Measurements from ENCODE around the gene SLC24A5. TPM values are rescaled to one million over a fixed set of nuclear protein-coding genes. Genes with fewer than 3 reads are reported as not detected.

Gene SLC24A5
- total and polyA plus RNA-seq, 2 experiments from 2014 or later, result not detected

- WGBS (ENCODE audit: low lambda C conversion rate, missing lambda C conversion rate), result 78% methylated on average over 2 of the region's 2 CpGs
- Histone ChIP-seq H3K4me3 (no peak overlapping the region), H3K36me3 (replicated peaks; ENCODE audit: insufficient read depth, low read depth) (no peaks in the 10 kb centered on the region), H3K4me1 (ENCODE audit: insufficient read depth) (no peaks in the 10 kb centered on the region), H3K9me2 (replicated peaks; ENCODE audit: insufficient read depth) (no peaks in the 10 kb centered on the region), H3K4me2 (no peak overlapping the region), H2AFZ (no peak overlapping the region), H3K27ac (no peak overlapping the region), H3K79me2 (no peaks in the 10 kb centered on the region), H4K20me1 (ENCODE audit: insufficient read depth, poor library complexity, severe bottlenecking) (no peaks in the 10 kb centered on the region), H3K27me3 (no peaks in the 10 kb centered on the region), H3K9me3 (ENCODE audit: low read depth) (no peaks in the 10 kb centered on the region)
- no peak for DNase-seq (ENCODE audit: low spot score)
- TF ChIP-seq, protein P1, sequence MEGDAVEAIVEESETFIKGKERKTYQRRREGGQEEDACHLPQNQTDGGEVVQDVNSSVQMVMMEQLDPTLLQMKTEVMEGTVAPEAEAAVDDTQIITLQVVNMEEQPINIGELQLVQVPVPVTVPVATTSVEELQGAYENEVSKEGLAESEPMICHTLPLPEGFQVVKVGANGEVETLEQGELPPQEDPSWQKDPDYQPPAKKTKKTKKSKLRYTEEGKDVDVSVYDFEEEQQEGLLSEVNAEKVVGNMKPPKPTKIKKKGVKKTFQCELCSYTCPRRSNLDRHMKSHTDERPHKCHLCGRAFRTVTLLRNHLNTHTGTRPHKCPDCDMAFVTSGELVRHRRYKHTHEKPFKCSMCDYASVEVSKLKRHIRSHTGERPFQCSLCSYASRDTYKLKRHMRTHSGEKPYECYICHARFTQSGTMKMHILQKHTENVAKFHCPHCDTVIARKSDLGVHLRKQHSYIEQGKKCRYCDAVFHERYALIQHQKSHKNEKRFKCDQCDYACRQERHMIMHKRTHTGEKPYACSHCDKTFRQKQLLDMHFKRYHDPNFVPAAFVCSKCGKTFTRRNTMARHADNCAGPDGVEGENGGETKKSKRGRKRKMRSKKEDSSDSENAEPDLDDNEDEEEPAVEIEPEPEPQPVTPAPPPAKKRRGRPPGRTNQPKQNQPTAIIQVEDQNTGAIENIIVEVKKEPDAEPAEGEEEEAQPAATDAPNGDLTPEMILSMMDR (IDR thresholded peaks at IDR 0.05; ENCODE audit: poor library complexity), result no peak
- no peak for TF ChIP-seq EZH2 (IDR thresholded peaks at IDR 0.05; ENCODE audit: borderline replicate concordance)
- no peak for TF ChIP-seq EZH2phosphoT487 (IDR thresholded peaks at IDR 0.05; ENCODE audit: low read depth, severe bottlenecking, unreplicated experiment)
Measured at GRCh38 chr15:48090115-48090514, 30.7 kb upstream of the SLC24A5 start.

DNA sequence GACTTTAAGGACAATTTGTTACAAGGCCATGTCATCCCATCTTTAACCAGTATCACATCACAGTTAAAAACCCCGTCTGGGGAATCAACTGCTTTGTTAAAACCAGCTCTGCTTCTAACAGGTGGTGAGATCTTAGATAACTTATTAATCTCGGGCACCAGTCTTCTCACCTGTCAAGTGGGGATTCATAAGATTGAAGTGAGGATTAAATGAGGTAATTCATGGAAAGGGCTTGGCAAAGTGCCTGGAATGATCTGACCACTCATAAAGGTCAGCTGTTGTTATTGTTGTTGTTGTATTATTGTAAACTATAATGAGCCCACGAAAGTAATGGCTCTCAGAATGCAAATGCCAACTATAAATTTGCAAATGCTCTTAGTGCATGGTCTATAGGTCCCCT is 30.1 kb upstream of the SLC24A5 start:
- Histone ChIP-seq H3K9me3 (ENCODE audit: low read depth) (no peaks in the 10 kb centered on the region), H3K4me2 (no peak overlapping the region), H3K4me1 (ENCODE audit: insufficient read depth) (no peaks in the 10 kb centered on the region), H3K79me2 (no peaks in the 10 kb centered on the region), H2AFZ (no peak overlapping the region), H3K9me2 (replicated peaks; ENCODE audit: insufficient read depth) (no peaks in the 10 kb centered on the region), H4K20me1 (ENCODE audit: insufficient read depth, poor library complexity, severe bottlenecking) (no peaks in the 10 kb centered on the region), H3K27me3 (no peaks in the 10 kb centered on the region), H3K27ac (no peak overlapping the region), H3K36me3 (replicated peaks; ENCODE audit: insufficient read depth, low read depth) (no peaks in the 10 kb centered on the region), H3K4me3 (no peak overlapping the region)
- DNase-seq (ENCODE audit: low spot score), result no peak
- WGBS (ENCODE audit: low lambda C conversion rate, missing lambda C conversion rate), result 47% methylated on average over 3 of the region's 3 CpGs
- TF ChIP-seq EZH2phosphoT487 (IDR thresholded peaks at IDR 0.05; ENCODE audit: low read depth, severe bottlenecking, unreplicated experiment), result no peak
- TF ChIP-seq EZH2 (IDR thresholded peaks at IDR 0.05; ENCODE audit: borderline replicate concordance), result no peak
- TF ChIP-seq, protein P1 (IDR thresholded peaks at IDR 0.05; ENCODE audit: poor library complexity), result no peak

GRCh38 chr15:48091522-48091921 is 29.3 kb upstream of the SLC24A5 start:
- H4K20me1 ChIP-seq (ENCODE audit: insufficient read depth, poor library complexity, severe bottlenecking), result no peaks in the 10 kb centered on the region
- no peak for DNase-seq (ENCODE audit: low spot score)
- H3K27ac ChIP-seq, result no peak overlapping the region
- H3K27me3 ChIP-seq, result no peaks in the 10 kb centered on the region
- no peaks in the 10 kb centered on the region for H3K9me2 ChIP-seq (replicated peaks; ENCODE audit: insufficient read depth)
- no peak overlapping the region for H2AFZ ChIP-seq
- TF ChIP-seq, protein P1 (IDR thresholded peaks at IDR 0.05; ENCODE audit: poor library complexity), result no peak
- no peaks in the 10 kb centered on the region for H3K4me1 ChIP-seq (ENCODE audit: insufficient read depth)
- no peaks in the 10 kb centered on the region for H3K79me2 ChIP-seq
- WGBS (ENCODE audit: low lambda C conversion rate, missing lambda C conversion rate), result 81% methylated on average over 4 of the region's 4 CpGs
- no peaks in the 10 kb centered on the region for H3K36me3 ChIP-seq (replicated peaks; ENCODE audit: insufficient read depth, low read depth)
- H3K4me3 ChIP-seq, result no peak overlapping the region
- H3K4me2 ChIP-seq, result no peak overlapping the region
- H3K9me3 ChIP-seq (ENCODE audit: low read depth), result no peaks in the 10 kb centered on the region

- DNase-seq (ENCODE audit: low spot score), result no peak
- 79% methylated on average over 4 of the region's 4 CpGs for WGBS (ENCODE audit: low lambda C conversion rate, missing lambda C conversion rate)
- TF ChIP-seq EZH2 (IDR thresholded peaks at IDR 0.05; ENCODE audit: borderline replicate concordance), result no peak
- no peak for TF ChIP-seq EZH2phosphoT487 (IDR thresholded peaks at IDR 0.05; ENCODE audit: low read depth, severe bottlenecking, unreplicated experiment)
- TF ChIP-seq, protein P1 (IDR thresholded peaks at IDR 0.05; ENCODE audit: poor library complexity), result no peak
- H3K4me3 ChIP-seq, result no peak overlapping the region
- no peaks in the 10 kb centered on the region for H3K9me3 ChIP-seq (ENCODE audit: low read depth)
- H3K4me2 ChIP-seq, result no peak overlapping the region
- H3K4me1 ChIP-seq (ENCODE audit: insufficient read depth), result no peaks in the 10 kb centered on the region
- no peak overlapping the region for H2AFZ ChIP-seq
- no peaks in the 10 kb centered on the region for H3K36me3 ChIP-seq (replicated peaks; ENCODE audit: insufficient read depth, low read depth)
- no peaks in the 10 kb centered on the region for H3K9me2 ChIP-seq (replicated peaks; ENCODE audit: insufficient read depth)
- no peaks in the 10 kb centered on the region for H4K20me1 ChIP-seq (ENCODE audit: insufficient read depth, poor library complexity, severe bottlenecking)
- no peak overlapping the region for H3K27ac ChIP-seq
- no peaks in the 10 kb centered on the region for H3K79me2 ChIP-seq
- H3K27me3 ChIP-seq, result no peaks in the 10 kb centered on the region
Measured at GRCh38 chr15:48096355-48096786, 24.4 kb upstream of the SLC24A5 start.

Measured in hepatocyte (in vitro differentiated cells).